ENCODE results near the gene ZNF256.

DNA sequence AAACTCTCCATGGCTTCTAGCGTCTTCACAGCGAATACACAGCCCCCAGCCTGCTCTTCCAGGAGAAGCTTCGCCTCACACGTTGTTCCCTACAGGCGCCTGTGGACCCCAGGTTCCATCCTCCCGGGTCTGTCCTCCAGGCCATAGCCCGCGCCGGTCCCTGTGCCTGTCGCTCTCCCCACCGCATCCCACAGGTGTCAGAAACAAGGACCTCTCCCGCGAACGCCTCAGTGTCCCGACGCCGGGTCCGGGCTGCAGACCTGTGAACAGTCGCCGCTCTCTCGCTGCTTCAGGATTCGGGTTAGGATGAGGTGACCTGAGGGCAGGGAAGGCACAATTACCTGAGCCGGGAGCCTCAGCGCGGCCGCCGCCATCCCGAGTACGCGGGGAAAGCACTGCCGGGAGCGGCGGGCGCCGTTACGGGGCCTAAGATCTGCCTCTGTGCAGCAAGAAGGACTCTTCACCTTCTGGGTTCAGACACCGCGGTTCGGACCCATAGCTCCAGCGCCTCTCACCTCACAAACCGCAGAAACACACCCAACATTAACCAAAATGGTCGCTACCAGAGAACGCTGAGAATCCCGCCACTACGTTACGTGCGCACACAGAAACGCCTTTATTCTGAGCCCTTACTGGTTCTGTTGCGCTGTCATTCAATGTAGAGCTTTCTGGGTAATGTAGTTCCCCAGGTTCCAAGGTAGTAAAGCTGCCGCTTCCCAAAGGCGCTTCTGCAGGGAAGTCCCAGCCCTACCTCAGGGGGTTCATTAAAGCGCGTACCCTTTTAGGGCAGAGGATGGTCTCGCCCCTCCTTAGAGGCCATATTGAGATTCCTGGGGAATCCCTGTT lies 12.5 kb downstream of the ZNF256 start, which contains the start of gene ZNF418:
- no peak for TF ChIP-seq CTCF (IDR thresholded peaks at IDR 0.05)
- TF ChIP-seq EZH2phosphoT487 (IDR thresholded peaks at IDR 0.05), result no peak
